ENCODE data around the gene PSMA6.
"Not testable (repeated sequence)": the region's sequence is repeated elsewhere in the genome, so short reads cannot be mapped to it uniquely, and the experiment has no call there.

Gene PSMA6

GRCh38 chr14:35245051-35245450, 47.1 kb upstream of the PSMA6 start:
- no peaks in the 10 kb centered on the region for H3K36me3 ChIP-seq (ENCODE audit: low read depth)
- ATAC-seq (ENCODE audit: low read depth) (no peak), DNase-seq (ENCODE audit: low spot score) (no peak)
- H3K9me3 ChIP-seq (ENCODE audit: severe bottlenecking) = no peaks in the 10 kb centered on the region
- H3K27ac ChIP-seq (ENCODE audit: poor library complexity, severe bottlenecking) = no peak overlapping the region
- H3K4me1 ChIP-seq (ENCODE audit: insufficient read depth, poor library complexity, severe bottlenecking) = no peaks in the 10 kb centered on the region
- no peak for TF ChIP-seq CTCF (IDR thresholded peaks at IDR 0.05; ENCODE audit: poor library complexity, severe bottlenecking)
- H3K27me3 ChIP-seq (ENCODE audit: insufficient read depth, poor library complexity, severe bottlenecking) = no peaks in the 10 kb centered on the region
- no peak overlapping the region for H3K4me3 ChIP-seq (ENCODE audit: severe bottlenecking)

DNA sequence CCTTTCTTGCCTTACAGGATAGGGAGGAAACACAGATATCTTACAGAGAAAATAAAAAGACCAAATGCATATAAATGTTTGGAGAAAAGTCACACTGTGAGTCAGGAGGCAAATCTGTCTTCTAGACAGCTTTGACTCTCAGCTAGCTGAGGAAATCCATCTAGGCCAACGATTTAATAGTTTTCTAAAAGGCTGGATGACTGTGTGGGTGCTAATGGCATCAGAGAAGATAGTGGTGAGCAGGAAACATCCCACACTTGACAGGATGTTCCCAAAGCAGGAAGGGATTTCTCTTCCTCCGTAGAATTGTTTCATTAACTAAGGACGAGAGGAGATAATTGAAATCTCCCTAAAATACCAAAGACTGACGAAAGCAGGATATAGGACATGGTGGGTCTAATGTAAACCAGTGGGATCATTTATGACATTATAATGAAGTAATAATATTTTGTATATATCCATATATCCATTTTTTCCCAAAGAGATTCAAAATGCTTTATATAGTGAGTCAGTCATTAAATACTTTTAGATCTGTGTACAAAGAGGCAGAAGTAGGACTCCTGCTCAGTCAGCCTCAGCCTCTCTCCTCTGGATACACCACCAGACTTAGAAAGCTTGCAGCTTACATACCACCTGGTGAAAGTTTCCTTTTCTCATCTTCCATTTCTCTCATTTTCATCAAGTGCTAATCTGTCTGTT, 44.3 kb upstream of the PSMA6 start:
- H3K4me1 ChIP-seq (ENCODE audit: insufficient read depth, poor library complexity, severe bottlenecking) = no peaks in the 10 kb centered on the region
- TF ChIP-seq CTCF (IDR thresholded peaks at IDR 0.05; ENCODE audit: poor library complexity, severe bottlenecking) = no peak
- H3K9me3 ChIP-seq (ENCODE audit: severe bottlenecking) = no peaks in the 10 kb centered on the region
- no peak overlapping the region for H3K27ac ChIP-seq (ENCODE audit: poor library complexity, severe bottlenecking)
- no peak for DNase-seq (ENCODE audit: low spot score)
- ATAC-seq (ENCODE audit: low read depth) = no peak
- H3K36me3 ChIP-seq (ENCODE audit: low read depth) = no peaks in the 10 kb centered on the region
- no peak overlapping the region for H3K4me3 ChIP-seq (ENCODE audit: severe bottlenecking)
- no peaks in the 10 kb centered on the region for H3K27me3 ChIP-seq (ENCODE audit: insufficient read depth, poor library complexity, severe bottlenecking)

GRCh38 chr14:35248476-35248788, 43.8 kb upstream of the PSMA6 start:
- no peak for DNase-seq (ENCODE audit: low spot score)
- Histone ChIP-seq H3K4me1 (ENCODE audit: insufficient read depth, poor library complexity, severe bottlenecking) (no peaks in the 10 kb centered on the region), H3K36me3 (ENCODE audit: low read depth) (no peaks in the 10 kb centered on the region), H3K27ac (ENCODE audit: poor library complexity, severe bottlenecking) (no peak overlapping the region), H3K27me3 (ENCODE audit: insufficient read depth, poor library complexity, severe bottlenecking) (no peaks in the 10 kb centered on the region), H3K9me3 (ENCODE audit: severe bottlenecking) (no peaks in the 10 kb centered on the region), H3K4me3 (ENCODE audit: severe bottlenecking) (no peak overlapping the region)
- no peak for TF ChIP-seq CTCF (IDR thresholded peaks at IDR 0.05; ENCODE audit: poor library complexity, severe bottlenecking)
- ATAC-seq (ENCODE audit: low read depth) = no peak

DNA sequence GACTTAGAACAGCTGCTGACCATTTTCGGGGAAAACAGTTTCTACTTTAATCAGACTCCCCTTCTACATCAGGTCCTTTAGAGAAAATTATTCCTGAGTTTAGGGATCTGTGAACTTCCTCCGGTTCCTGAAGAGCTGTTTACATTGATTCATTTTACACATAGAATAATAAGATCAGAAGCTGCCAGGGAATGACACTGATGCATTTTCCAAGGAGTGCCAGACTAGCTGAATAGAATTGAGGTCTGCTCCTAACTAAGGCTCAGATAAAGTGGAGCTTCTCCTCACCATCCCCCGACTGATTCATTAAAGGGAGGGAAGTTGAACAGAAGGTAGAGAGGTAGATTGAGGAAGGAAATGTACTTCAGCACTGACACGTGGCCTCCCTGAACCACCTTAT, 41.9 kb upstream of the PSMA6 start:
- TF ChIP-seq CTCF (IDR thresholded peaks at IDR 0.05; ENCODE audit: poor library complexity, severe bottlenecking) = no peak
- Histone ChIP-seq H3K27ac (ENCODE audit: poor library complexity, severe bottlenecking) (no peak overlapping the region), H3K27me3 (ENCODE audit: insufficient read depth, poor library complexity, severe bottlenecking) (no peaks in the 10 kb centered on the region), H3K36me3 (ENCODE audit: low read depth) (no peaks in the 10 kb centered on the region), H3K4me1 (ENCODE audit: insufficient read depth, poor library complexity, severe bottlenecking) (no peaks in the 10 kb centered on the region), H3K4me3 (ENCODE audit: severe bottlenecking) (no peak overlapping the region), H3K9me3 (ENCODE audit: severe bottlenecking) (no peaks in the 10 kb centered on the region)
- DNase-seq (ENCODE audit: low spot score) (no peak), ATAC-seq (ENCODE audit: low read depth) (no peak)

DNA sequence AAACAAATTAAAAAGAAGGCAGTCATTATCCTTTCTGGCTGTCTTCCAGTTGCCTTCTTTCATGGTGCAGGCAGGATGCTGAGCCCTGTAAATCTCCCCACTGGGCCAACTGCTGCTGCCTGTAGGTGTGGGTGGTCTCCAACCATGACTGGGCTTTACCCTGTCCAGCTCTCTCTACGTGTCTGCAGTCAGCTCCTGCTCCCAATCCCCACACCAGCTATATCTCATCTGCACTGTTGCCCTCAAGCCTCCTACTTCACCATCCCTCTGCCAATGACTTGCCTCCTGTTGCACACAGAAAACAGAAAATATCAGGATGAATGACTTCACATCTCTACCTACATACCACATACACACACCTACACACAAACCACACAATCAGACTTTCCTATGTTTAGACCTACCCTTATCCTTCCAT, 39.7 kb upstream of the PSMA6 start:
- H3K27me3 ChIP-seq (ENCODE audit: insufficient read depth, poor library complexity, severe bottlenecking) = no peaks in the 10 kb centered on the region
- H3K4me3 ChIP-seq (ENCODE audit: severe bottlenecking) = no peak overlapping the region
- H3K27ac ChIP-seq (ENCODE audit: poor library complexity, severe bottlenecking) = no peak overlapping the region
- no peaks in the 10 kb centered on the region for H3K9me3 ChIP-seq (ENCODE audit: severe bottlenecking)
- ATAC-seq (ENCODE audit: low read depth) (no peak), DNase-seq (ENCODE audit: low spot score) (no peak)
- no peaks in the 10 kb centered on the region for H3K36me3 ChIP-seq (ENCODE audit: low read depth)
- no peak for TF ChIP-seq CTCF (IDR thresholded peaks at IDR 0.05; ENCODE audit: poor library complexity, severe bottlenecking)
- no peaks in the 10 kb centered on the region for H3K4me1 ChIP-seq (ENCODE audit: insufficient read depth, poor library complexity, severe bottlenecking)

DNA sequence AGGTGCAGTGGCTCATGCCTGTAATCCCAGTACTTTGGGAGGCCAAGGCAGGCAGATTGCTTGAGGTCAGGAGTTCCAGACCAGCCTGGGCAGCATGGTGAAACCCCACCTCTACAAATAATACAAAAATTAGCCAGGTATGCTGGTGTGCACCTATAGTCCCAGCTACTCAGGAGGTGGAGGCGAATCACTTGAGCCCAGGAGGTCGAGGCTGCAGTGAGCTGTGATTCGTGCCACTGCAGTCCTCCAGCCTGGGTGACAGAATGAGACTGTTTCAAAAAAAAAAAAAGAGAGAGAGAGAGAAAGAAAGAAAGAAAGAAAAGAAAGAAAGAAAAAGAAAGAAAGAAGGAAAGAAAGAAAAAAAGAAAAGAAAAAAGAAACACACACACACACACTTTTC, 39.1 kb upstream of the PSMA6 start:
- not testable (repeated sequence) for DNase-seq (ENCODE audit: low spot score); ATAC-seq (ENCODE audit: low read depth); H3K27me3 ChIP-seq (ENCODE audit: insufficient read depth, poor library complexity, severe bottlenecking); H3K36me3 ChIP-seq (ENCODE audit: low read depth); H3K4me1 ChIP-seq (ENCODE audit: insufficient read depth, poor library complexity, severe bottlenecking); H3K4me3 ChIP-seq (ENCODE audit: severe bottlenecking); H3K9me3 ChIP-seq (ENCODE audit: severe bottlenecking); H3K27ac ChIP-seq (ENCODE audit: poor library complexity, severe bottlenecking)

DNA sequence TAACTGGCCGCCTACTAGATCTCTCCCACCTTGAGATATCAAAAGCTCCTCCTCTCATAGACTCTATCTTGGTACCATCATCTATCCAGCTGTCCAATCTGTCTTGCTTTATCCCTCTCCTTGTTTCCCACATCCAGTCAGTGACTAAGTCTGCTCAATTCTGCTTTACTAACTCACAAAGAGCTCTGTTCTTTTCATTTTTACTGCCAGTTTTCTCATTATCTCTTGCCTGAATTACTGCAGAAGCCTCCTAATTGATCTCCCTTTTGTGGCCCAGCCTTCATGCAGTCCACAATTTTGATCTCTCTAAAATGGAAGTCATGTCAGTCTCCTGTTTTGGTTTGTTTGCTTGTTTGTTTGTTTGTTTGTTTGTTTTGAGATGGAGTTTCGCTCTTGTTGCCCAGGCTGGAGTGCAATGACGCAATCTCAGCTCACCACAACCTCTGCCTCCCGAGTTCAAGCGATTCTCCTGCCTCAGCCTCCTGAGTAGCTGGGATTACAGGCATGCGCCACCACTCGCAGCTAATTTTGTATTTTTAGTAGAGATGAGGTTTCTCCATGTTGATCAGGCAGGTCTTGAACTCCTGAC, 38.1 kb upstream of the PSMA6 start:
- H3K27ac ChIP-seq (ENCODE audit: poor library complexity, severe bottlenecking); H3K9me3 ChIP-seq (ENCODE audit: severe bottlenecking); H3K4me1 ChIP-seq (ENCODE audit: insufficient read depth, poor library complexity, severe bottlenecking); ATAC-seq (ENCODE audit: low read depth); H3K4me3 ChIP-seq (ENCODE audit: severe bottlenecking); H3K27me3 ChIP-seq (ENCODE audit: insufficient read depth, poor library complexity, severe bottlenecking); H3K36me3 ChIP-seq (ENCODE audit: low read depth); DNase-seq (ENCODE audit: low spot score): not testable (repeated sequence)

All from RWPE2 (cell line).